HG03175 (cell line): Measurements from ENCODE around the gene NBPF15.
"Not testable (repeated sequence)": the region's sequence is repeated elsewhere in the genome, so short reads cannot be mapped to it uniquely, and the experiment has no call there.

Experiments
- ATAC-seq: cut with Tn5 transposase; IDR thresholded peaks from one replicate; pipeline ENCODE4 v1.9.1; 2021; ENCODE audit warnings: mild to moderate bottlenecking, moderate library complexity; ENCODE audit not compliant: unreplicated experiment

Gene NBPF15, protein sequence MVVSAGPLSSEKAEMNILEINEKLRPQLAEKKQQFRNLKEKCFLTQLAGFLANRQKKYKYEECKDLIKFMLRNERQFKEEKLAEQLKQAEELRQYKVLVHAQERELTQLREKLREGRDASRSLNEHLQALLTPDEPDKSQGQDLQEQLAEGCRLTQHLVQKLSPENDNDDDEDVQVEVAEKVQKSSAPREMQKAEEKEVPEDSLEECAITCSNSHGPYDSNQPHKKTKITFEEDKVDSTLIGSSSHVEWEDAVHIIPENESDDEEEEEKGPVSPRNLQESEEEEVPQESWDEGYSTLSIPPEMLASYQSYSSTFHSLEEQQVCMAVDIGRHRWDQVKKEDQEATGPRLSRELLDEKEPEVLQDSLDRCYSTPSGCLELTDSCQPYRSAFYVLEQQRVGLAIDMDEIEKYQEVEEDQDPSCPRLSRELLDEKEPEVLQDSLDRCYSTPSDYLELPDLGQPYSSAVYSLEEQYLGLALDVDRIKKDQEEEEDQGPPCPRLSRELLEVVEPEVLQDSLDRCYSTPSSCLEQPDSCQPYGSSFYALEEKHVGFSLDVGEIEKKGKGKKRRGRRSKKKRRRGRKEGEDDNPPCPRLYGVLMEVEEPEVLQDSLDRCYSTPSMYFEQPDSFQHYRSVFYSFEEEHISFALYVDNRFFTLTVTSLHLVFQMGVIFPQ

DNA sequence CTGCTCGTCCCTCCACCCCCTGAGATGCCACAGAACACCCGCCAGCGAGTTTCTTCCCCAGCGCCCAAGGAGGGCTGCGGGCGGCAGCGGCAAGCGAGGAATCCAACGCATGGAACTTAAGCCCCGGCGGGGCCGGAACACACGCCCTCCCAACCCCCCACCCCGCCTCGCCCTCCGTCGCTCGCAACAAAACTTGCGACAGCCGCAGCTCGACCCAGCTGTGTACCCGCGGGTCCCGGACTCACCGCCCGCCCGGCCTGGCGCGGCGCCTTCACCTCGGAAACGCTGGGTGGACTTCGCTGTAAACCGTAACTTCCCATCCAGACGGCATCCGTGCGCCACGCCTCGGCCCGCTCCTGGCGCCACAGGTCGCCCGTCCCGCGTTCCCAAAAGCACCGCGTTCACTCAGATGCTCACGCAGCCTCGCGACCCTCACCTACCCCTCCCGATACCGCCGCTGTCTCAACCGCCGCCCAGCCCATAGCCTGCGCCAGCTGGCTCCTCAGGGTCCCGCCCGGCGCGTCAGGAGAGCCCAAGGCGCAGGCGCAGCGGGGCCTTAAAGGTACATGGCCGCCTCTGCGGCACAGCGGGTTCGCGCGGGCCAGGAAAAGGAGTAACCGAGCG lies at the start of gene NBPF15:
Gene NBPF15 (minus strand): TSS at position 534 of the 624 bp plus-strand sequence. CDS start 21,666 bp downstream, outside the sequence.
- peak; percentile 94 for ATAC-seq

DNA sequence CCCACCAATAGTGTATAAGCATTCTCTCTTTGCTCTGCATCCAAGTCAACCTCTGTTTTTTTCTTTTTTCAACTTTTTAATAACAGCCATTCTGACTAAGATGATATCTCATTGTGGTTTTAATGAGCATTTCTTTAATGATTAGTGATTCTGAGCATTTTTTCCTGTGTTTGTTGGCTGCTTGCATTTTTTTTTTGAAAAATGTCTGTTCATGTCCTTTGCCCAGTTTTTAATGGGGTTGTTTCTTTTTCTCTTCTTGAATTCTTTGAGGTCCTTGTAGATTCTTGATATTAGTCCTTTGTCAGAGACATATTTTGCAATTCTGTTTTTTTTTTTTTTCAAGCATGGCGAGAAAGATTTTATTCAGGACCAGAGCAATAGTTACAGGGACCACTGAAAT lies 35.0 kb upstream of the NBPF15 start:
- not testable (repeated sequence) for ATAC-seq

GRCh38 chr1:144494130-144494529 lies 32.7 kb upstream of the NBPF15 start:
- ATAC-seq: not testable (repeated sequence)

DNA sequence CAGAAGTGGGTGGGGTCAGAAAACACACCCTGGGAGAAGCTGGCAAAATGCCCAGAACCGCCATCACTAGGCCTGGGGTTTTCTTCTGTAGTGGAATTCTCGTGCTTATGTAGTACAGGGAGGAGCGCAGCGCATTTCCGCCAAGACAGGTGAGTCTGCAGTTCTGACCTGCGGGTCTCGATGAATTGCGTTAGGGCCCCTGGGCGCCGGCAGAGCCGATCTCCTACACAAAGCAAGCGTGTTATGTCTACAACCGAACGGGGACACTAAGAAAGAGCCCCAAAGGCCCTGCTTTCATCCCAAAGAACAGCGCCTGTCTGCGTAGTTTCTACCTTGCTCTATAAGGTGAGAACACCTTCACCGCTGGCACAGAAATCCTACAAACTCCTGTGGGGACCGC lies 28.9 kb upstream of the NBPF15 start:
- ATAC-seq: not testable (repeated sequence)

GRCh38 chr1:144487002-144487401 lies 25.5 kb upstream of the NBPF15 start:
- not testable (repeated sequence) for ATAC-seq

- ATAC-seq: not testable (repeated sequence)
Measured at GRCh38 chr1:144485048-144485993, 23.9 kb upstream of the NBPF15 start.

DNA sequence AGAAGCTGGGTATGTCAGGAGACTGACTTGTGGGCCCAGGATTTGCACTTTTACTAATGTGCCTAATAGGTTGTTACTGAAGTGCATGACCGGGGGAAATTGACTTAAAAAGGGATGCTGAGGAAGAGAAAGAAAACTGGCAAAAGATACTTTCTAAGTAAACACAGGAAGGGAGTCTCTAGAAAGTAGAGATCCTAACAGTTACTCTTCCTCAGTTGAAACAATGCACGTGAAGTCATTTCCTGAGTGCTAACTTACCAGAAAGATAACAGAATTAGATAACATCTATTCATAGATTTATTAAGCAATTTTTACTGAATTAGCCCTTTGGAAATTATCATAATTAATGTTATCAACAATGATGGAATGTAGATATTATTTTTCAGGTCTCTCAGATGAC lies 12.4 kb upstream of the NBPF15 start:
- ATAC-seq: not testable (repeated sequence)

- not testable (repeated sequence) for ATAC-seq
Measured at GRCh38 chr1:144471434-144471833, 10.0 kb upstream of the NBPF15 start.

DNA sequence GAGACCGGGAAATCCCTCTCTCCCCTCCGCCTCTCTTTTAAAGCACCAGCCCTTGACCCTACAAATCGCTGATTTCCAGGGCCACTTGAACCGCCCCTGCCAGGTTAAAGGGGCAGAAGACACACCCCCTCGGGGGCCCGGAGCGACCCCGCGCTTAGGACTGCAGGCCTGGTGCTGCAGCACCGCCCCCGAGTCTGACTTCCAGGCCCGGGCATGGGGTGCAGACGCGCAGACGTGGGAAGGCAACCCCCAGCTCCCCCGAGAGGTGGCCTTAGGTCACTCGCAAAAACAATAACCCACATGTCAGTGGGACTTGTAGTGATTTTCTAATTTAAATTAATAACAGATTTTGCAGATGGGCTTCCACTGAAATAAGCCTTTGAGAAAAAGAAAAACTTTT lies 309 bp upstream of the NBPF15 start:
- not testable (repeated sequence) for ATAC-seq

DNA sequence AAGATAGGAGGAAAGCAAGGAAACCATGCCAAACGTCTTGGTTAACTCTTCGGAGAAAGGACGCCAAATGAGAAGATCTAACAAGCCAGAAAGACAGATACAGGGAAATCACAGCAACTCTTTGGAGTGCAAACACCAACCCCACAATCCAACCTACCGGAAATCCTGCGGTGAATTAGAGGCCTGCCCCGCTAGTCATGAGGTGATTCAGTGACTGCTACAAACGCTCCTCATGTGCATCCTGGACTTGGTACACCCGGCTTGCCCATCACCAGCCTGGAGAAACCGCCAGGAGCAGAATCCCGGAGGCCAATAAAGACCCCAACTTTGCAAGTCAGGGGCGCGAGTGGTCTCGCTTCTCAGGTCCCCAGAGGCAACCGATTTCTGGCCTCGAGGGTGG lies 783 bp downstream of the NBPF15 start:
- ATAC-seq: peak; percentile 46

DNA sequence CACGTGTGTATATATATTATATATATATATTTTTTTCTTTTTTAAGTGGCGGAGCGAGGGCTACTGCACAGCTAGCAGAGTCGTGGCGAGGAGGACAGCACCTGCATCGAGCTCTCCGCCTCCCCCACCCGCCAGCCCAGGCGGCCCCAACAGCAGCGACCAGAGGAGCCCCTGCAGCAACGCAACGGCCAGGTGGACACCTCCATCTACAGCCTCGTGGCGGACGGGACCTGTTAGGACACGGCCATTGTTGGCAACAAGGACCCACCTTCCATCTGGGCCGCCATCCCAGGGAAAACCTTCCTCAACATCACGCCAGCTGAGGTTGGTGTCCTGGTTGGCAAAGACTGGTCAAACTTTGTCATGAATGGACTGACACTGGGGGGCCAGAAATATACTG lies 19.1 kb downstream of the NBPF15 start:
- not testable (repeated sequence) for ATAC-seq

DNA sequence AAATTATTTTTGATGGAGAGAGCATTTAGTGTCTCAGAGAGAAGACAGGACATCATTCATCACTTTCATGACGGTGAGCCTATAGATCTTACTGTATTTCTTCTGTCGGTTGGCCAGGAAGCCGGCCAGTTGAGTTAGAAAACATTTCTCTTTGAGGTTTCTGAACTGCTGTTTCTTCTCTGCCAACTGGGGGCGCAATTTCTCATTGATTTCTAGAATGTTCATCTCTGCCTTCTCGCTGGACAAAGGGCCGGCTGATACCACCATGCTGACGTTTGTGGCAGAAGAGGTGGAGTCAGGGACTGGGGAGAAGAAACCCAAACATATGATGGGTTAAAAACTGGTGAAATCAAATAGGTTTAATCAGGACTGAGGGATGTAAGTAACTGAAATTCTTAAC lies 21.7 kb downstream of the NBPF15 start:
- not testable (repeated sequence) for ATAC-seq

GRCh38 chr1:144418891-144419694 lies 42.4 kb downstream of the NBPF15 start:
- not testable (repeated sequence) for ATAC-seq

- not testable (repeated sequence) for ATAC-seq
Measured at GRCh38 chr1:144413404-144414118, 47.9 kb downstream of the NBPF15 start.

DNA sequence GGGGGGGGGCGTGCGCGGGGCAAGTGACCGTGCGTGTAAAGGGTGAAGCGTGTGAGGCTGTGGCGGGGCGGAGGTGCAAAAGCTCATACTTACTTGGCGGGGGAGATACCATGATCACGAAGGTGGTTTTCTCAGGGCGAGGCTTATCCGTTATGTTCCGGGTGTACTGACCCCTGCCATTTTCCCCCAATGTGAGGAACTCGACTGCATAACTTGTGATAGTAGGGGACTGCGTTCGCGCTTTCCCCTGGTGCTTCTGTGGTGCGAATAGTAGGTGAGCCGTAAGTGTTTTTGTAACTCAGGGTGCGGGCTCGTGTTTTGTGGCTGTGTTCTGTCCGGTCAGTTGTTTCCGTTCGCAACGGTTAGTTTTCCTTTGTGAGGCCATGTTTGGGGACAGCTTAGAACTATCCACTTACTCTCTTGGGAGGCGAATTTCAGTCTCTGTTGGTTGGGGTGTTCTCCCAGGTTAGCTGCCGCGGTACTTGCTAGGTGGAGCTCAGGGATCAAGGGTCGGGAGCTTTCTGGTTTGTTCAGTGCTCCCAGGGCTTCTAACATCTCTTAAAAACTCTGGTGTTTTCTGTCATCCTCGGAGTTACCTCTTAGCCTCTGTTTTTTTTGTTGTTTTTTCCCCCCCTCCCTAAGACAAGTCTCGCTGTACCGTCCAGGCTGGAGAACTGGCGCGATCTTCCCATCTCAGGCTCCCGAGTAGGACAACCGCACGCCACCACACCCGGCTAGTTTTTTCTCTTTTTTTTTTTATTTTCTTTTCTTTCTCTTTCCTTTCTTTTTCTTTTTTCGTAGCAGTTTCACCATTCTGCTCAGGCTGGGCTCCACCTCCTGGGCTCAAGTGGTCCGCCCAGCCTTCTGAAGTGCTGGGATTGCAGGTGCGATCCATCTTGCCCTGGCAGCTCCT lies 48.7 kb downstream of the NBPF15 start:
- peak; percentile 88 for ATAC-seq

- peak; percentile 56 for ATAC-seq
Measured at GRCh38 chr1:144412068-144412471, 49.4 kb downstream of the NBPF15 start.

- ATAC-seq: not testable (repeated sequence)
Measured at GRCh38 chr1:144402807-144403206, 58.7 kb downstream of the NBPF15 start.

GRCh38 chr1:144371651-144372050 lies 89.8 kb downstream of the NBPF15 start:
- ATAC-seq: not testable (repeated sequence)
